Measurements from ENCODE around the gene PSMA5.

Gene PSMA5

DNA sequence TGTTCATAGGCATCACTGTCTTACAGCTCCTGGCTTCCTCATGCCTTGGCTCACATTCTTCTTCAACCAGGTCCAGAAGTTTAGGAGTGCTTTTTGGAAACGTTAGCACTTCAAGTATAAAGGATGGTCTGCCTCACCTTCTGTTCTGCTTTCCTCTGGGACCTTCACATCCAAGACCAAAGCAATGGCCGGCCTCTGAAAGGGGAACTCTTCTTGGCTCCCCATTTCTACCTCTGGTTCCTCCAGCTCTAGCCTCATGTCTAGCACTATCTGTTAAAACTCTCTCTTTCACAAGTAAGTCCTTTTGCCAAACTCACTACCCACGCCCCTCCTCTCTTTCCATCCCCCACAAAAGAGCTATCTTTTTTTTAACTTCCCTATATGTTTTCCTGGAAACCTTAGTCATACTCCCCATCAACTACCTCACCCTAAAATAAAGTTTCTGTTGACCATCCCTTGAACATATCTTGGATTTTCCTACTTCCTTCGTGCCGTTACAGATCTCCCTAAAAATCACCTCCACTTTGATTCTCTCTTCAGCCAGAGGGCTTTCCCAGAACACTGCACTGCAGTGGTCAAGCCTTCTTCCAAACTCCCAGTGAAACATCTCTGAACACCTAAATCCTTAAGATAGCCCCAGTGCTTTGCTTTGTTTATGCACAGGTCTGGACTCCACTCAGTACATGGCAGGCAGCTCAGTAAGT is 36.5 kb downstream of the PSMA5 start:
- Histone ChIP-seq H4K8ac (ENCODE audit: low read depth, low read length) (no peak overlapping the region), H2BK120ac (ENCODE audit: low read depth, low read length) (no peak overlapping the region), H3K4me2 (ENCODE audit: insufficient read depth, low read length, poor library complexity, severe bottlenecking) (no peak overlapping the region), H3K4me3 (ENCODE audit: low read length in 2 of 2) (no peak overlapping the region), H3K9ac (ENCODE audit: low read depth, low read length, poor library complexity) (no peak overlapping the region), H3K79me1 (ENCODE audit: low read depth, low read length) (peaks cover 2% of the 10 kb centered on the region), H3K4me1 (ENCODE audit: control insufficient read depth in 2 of 2, insufficient read depth in 1 of 2, low read depth in 1 of 2, low read length in 2 of 2) (peaks cover 5 to 17% of the 10 kb centered on the region in 2 donors), H2BK12ac (ENCODE audit: low read length) (no peak overlapping the region), H3K27ac (replicated peaks; ENCODE audit: low read length) (no peak overlapping the region), H3K4ac (ENCODE audit: low read length) (no peak overlapping the region), H2AK5ac (ENCODE audit: low read depth, low read length) (no peak overlapping the region), H2BK15ac (ENCODE audit: low read length) (no peak overlapping the region), H3K9me3 (replicated peaks in 1 of 2; ENCODE audit: control insufficient read depth in 2 of 2, insufficient read depth in 1 of 2, low read depth in 1 of 2, low read length in 2 of 2) (no peaks in the 10 kb centered on the region), H3K18ac (ENCODE audit: low read length) (no peak overlapping the region), H3K14ac (ENCODE audit: low read length) (no peak overlapping the region), H3K27me3 (ENCODE audit: control insufficient read depth in 3 of 3, insufficient read depth in 3 of 3, low read depth in 1 of 3, low read length in 3 of 3) (no peaks in the 10 kb centered on the region), H2BK5ac (ENCODE audit: low read length) (no peak overlapping the region), H3K23ac (ENCODE audit: low read depth, low read length, poor library complexity) (no peak overlapping the region), H4K91ac (ENCODE audit: low read depth, low read length, poor library complexity) (no peak overlapping the region), H3K36me3 (replicated peaks in 1 of 2; ENCODE audit: control insufficient read depth in 2 of 2, insufficient read depth in 2 of 2, low read length in 2 of 2) (no peaks in the 10 kb centered on the region), H2AFZ (ENCODE audit: low read length) (no peak overlapping the region)
- 100% methylated on average over 1 of the region's 5 CpGs; no CpG with 5 or more reads in 1 of the 2 donors for WGBS, 2 donors (ENCODE audit: extremely low coverage in 2 of 2, insufficient read length in 2 of 2, insufficient replicate concordance in 1 of 2)
- no peak for DNase-seq (ENCODE audit: low spot score)

DNA sequence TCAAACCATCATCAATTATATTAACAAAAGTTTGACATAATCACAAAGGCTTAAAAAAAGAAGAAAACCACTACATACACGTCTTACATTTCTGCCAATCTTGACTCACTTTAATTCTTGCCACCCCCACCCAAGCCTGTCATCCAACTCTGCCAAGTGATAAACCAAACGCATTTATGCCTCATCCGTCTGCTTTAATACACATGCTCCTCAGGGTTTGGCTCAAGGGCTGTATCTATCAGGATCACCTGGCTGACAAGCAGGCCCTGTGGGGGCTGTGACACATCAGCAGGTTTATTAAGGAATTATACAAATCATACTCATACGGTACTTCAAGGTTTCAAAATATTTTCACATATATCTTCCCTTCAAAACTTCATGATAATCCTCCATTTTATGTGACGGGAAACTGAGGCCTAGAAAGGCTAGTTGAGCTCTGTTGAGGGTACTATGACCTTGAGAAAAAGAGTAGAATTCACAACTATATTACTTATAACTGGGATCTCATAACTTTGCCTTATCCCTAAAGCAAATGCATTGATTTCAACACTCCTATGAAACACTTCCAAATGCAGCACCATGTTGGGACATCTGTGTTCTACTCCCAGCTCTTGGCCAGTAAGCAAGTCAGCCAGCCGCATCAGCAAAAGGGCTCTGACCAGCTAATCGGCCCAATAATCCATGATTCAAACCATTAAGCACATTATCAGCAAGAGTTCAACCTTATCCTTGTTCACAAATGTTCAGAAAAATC is 37.2 kb downstream of the PSMA5 start:
- H2AFZ ChIP-seq (ENCODE audit: low read length) = no peak overlapping the region
- no peak overlapping the region for H3K18ac ChIP-seq (ENCODE audit: low read length)
- no peak overlapping the region for H3K4me2 ChIP-seq (ENCODE audit: insufficient read depth, low read length, poor library complexity, severe bottlenecking)
- no CpG with 5 or more reads among the region's 7 CpGs for WGBS, 2 donors (ENCODE audit: extremely low coverage in 2 of 2, insufficient read length in 2 of 2, insufficient replicate concordance in 1 of 2)
- no peak overlapping the region for H3K9ac ChIP-seq (ENCODE audit: low read depth, low read length, poor library complexity)
- H4K8ac ChIP-seq (ENCODE audit: low read depth, low read length) = no peak overlapping the region
- DNase-seq (ENCODE audit: low spot score) = no peak
- H3K9me3 ChIP-seq (replicated peaks in 1 of 2; ENCODE audit: control insufficient read depth in 2 of 2, insufficient read depth in 1 of 2, low read depth in 1 of 2, low read length in 2 of 2) = peaks cover 2 to 4% of the 10 kb centered on the region in 2 donors
- H3K4me3 ChIP-seq (ENCODE audit: low read length in 2 of 2) = no peak overlapping the region
- no peaks in the 10 kb centered on the region for H3K36me3 ChIP-seq (replicated peaks in 1 of 2; ENCODE audit: control insufficient read depth in 2 of 2, insufficient read depth in 2 of 2, low read length in 2 of 2)
- peaks cover 2% of the 10 kb centered on the region for H3K79me1 ChIP-seq (ENCODE audit: low read depth, low read length)
- H2BK5ac ChIP-seq (ENCODE audit: low read length) = no peak overlapping the region
- no peak overlapping the region for H3K27ac ChIP-seq (replicated peaks; ENCODE audit: low read length)
- peaks cover 5 to 17% of the 10 kb centered on the region in 2 donors for H3K4me1 ChIP-seq (ENCODE audit: control insufficient read depth in 2 of 2, insufficient read depth in 1 of 2, low read depth in 1 of 2, low read length in 2 of 2)
- no peak overlapping the region for H3K14ac ChIP-seq (ENCODE audit: low read length)
- no peak overlapping the region for H2BK120ac ChIP-seq (ENCODE audit: low read depth, low read length)
- no peak overlapping the region for H3K23ac ChIP-seq (ENCODE audit: low read depth, low read length, poor library complexity)
- H3K4ac ChIP-seq (ENCODE audit: low read length) = no peak overlapping the region
- no peak overlapping the region for H2BK12ac ChIP-seq (ENCODE audit: low read length)
- no peak overlapping the region for H2AK5ac ChIP-seq (ENCODE audit: low read depth, low read length)
- no peaks in the 10 kb centered on the region for H3K27me3 ChIP-seq (ENCODE audit: control insufficient read depth in 3 of 3, insufficient read depth in 3 of 3, low read depth in 1 of 3, low read length in 3 of 3)
- no peak overlapping the region for H2BK15ac ChIP-seq (ENCODE audit: low read length)
- H4K91ac ChIP-seq (ENCODE audit: low read depth, low read length, poor library complexity) = no peak overlapping the region

DNA sequence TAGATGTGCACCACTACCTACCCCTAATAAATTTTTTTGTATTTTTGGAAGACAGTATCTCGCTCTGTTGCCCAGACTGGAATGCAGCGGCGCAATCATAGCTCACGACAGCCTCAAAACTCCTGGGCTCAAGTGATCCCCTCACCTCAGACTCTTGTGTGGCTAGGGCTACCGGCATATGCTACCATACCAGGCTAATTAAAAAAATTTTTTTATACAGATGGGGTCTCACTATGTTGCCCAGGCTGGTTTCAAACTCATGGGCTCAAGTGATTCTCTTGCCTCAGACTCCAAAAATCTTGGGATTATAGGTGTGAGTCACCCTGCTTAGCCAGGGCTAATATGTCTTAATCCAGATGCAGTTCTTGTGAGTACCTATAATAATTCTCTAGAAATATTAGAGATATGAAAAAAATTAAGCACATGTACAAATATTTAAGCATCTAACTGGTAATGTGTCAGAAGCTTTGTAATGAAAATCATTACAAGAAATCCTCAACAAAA is 38.0 kb downstream of the PSMA5 start:
- H2BK120ac ChIP-seq (ENCODE audit: low read depth, low read length) = no peak overlapping the region
- H3K4me2 ChIP-seq (ENCODE audit: insufficient read depth, low read length, poor library complexity, severe bottlenecking) = no peak overlapping the region
- peaks cover 2 to 4% of the 10 kb centered on the region in 2 donors for H3K9me3 ChIP-seq (replicated peaks in 1 of 2; ENCODE audit: control insufficient read depth in 2 of 2, insufficient read depth in 1 of 2, low read depth in 1 of 2, low read length in 2 of 2)
- no peaks in the 10 kb centered on the region for H3K36me3 ChIP-seq (replicated peaks in 1 of 2; ENCODE audit: control insufficient read depth in 2 of 2, insufficient read depth in 2 of 2, low read length in 2 of 2)
- WGBS, 2 donors (ENCODE audit: extremely low coverage in 2 of 2, insufficient read length in 2 of 2, insufficient replicate concordance in 1 of 2) = no CpG with 5 or more reads among the region's 5 CpGs
- no peak overlapping the region for H3K27ac ChIP-seq (replicated peaks; ENCODE audit: low read length)
- H3K27me3 ChIP-seq (ENCODE audit: control insufficient read depth in 3 of 3, insufficient read depth in 3 of 3, low read depth in 1 of 3, low read length in 3 of 3) = no peaks in the 10 kb centered on the region
- no peak overlapping the region for H4K91ac ChIP-seq (ENCODE audit: low read depth, low read length, poor library complexity)
- no peak overlapping the region for H2BK15ac ChIP-seq (ENCODE audit: low read length)
- no peak overlapping the region for H3K23ac ChIP-seq (ENCODE audit: low read depth, low read length, poor library complexity)
- no peak overlapping the region for H3K18ac ChIP-seq (ENCODE audit: low read length)
- H2AFZ ChIP-seq (ENCODE audit: low read length) = no peak overlapping the region
- H3K9ac ChIP-seq (ENCODE audit: low read depth, low read length, poor library complexity) = no peak overlapping the region
- no peak overlapping the region for H4K8ac ChIP-seq (ENCODE audit: low read depth, low read length)
- peaks cover 2% of the 10 kb centered on the region for H3K79me1 ChIP-seq (ENCODE audit: low read depth, low read length)
- H3K14ac ChIP-seq (ENCODE audit: low read length) = no peak overlapping the region
- DNase-seq (ENCODE audit: low spot score) = no peak
- H2BK5ac ChIP-seq (ENCODE audit: low read length) = no peak overlapping the region
- H3K4me1 ChIP-seq (ENCODE audit: control insufficient read depth in 2 of 2, insufficient read depth in 1 of 2, low read depth in 1 of 2, low read length in 2 of 2) = peaks cover 6 to 12% of the 10 kb centered on the region in 2 donors
- no peak overlapping the region for H3K4ac ChIP-seq (ENCODE audit: low read length)
- H3K4me3 ChIP-seq (ENCODE audit: low read length in 2 of 2) = no peak overlapping the region
- no peak overlapping the region for H2BK12ac ChIP-seq (ENCODE audit: low read length)
- no peak overlapping the region for H2AK5ac ChIP-seq (ENCODE audit: low read depth, low read length)

DNA sequence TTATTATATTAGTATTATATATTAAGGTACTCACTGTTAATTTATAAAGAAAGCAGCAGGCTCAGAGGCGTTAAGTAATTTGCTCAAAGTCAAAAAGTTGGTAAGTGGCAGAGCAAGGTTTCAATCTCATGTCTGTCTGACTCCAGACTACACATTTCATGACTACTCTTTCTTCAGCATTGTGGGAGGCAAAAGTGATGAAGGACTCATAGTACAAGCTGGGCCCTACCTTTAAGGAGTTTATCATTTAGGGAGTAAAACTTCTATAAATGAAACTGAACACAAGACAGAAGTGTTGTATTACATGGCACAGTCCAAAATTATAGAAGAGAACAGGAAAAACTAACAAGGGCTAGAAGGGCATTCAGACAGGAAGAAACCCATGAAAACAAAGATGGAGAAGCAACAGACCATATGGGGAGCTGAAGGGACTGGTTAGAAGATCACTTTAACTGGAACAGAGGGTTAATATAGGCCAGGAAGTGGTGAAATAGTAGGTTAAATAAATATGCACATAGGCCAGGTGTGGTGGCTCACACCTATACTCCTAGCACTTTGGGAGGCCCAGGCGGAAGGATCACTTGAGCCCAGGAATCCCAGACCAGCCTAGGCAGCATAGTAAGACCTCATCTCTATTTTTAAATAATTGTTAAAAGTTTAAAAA is 40.1 kb downstream of the PSMA5 start:
- no peak overlapping the region for H2AFZ ChIP-seq (ENCODE audit: low read length)
- DNase-seq (ENCODE audit: low spot score) = no peak
- H2BK5ac ChIP-seq (ENCODE audit: low read length) = no peak overlapping the region
- H3K23ac ChIP-seq (ENCODE audit: low read depth, low read length, poor library complexity) = no peak overlapping the region
- H3K27me3 ChIP-seq (ENCODE audit: control insufficient read depth in 3 of 3, insufficient read depth in 3 of 3, low read depth in 1 of 3, low read length in 3 of 3) = no peaks in the 10 kb centered on the region
- H3K18ac ChIP-seq (ENCODE audit: low read length) = no peak overlapping the region
- H3K9me3 ChIP-seq (replicated peaks in 1 of 2; ENCODE audit: control insufficient read depth in 2 of 2, insufficient read depth in 1 of 2, low read depth in 1 of 2, low read length in 2 of 2) = peaks cover 2 to 4% of the 10 kb centered on the region in 2 donors
- H3K79me1 ChIP-seq (ENCODE audit: low read depth, low read length) = peaks cover 2% of the 10 kb centered on the region
- no peak overlapping the region for H3K14ac ChIP-seq (ENCODE audit: low read length)
- H4K91ac ChIP-seq (ENCODE audit: low read depth, low read length, poor library complexity) = no peak overlapping the region
- no peak overlapping the region for H2AK5ac ChIP-seq (ENCODE audit: low read depth, low read length)
- WGBS, 2 donors (ENCODE audit: extremely low coverage in 2 of 2, insufficient read length in 2 of 2, insufficient replicate concordance in 1 of 2) = no CpG with 5 or more reads among the region's 2 CpGs
- no peak overlapping the region for H2BK120ac ChIP-seq (ENCODE audit: low read depth, low read length)
- H4K8ac ChIP-seq (ENCODE audit: low read depth, low read length) = no peak overlapping the region
- H2BK15ac ChIP-seq (ENCODE audit: low read length) = no peak overlapping the region
- H2BK12ac ChIP-seq (ENCODE audit: low read length) = no peak overlapping the region
- H3K4me1 ChIP-seq (ENCODE audit: control insufficient read depth in 2 of 2, insufficient read depth in 1 of 2, low read depth in 1 of 2, low read length in 2 of 2) = peaks cover 0 to 8% of the 10 kb centered on the region in 2 donors
- H3K36me3 ChIP-seq (replicated peaks in 1 of 2; ENCODE audit: control insufficient read depth in 2 of 2, insufficient read depth in 2 of 2, low read length in 2 of 2) = no peaks in the 10 kb centered on the region
- no peak overlapping the region for H3K4ac ChIP-seq (ENCODE audit: low read length)
- no peak overlapping the region for H3K4me3 ChIP-seq (ENCODE audit: low read length in 2 of 2)
- no peak overlapping the region for H3K27ac ChIP-seq (replicated peaks; ENCODE audit: low read length)
- no peak overlapping the region for H3K4me2 ChIP-seq (ENCODE audit: insufficient read depth, low read length, poor library complexity, severe bottlenecking)
- H3K9ac ChIP-seq (ENCODE audit: low read depth, low read length, poor library complexity) = no peak overlapping the region

Data from neuronal stem cell (in vitro differentiated cells).